OCI-LY3 (cell line): Measurements from ENCODE around the gene MACO1.

ENCODE experiments used
- H2AFZ ChIP-seq: fragments of 200-600, 300-600 bp; shearing (Covaris generic); 2 replicates; pipeline ENCODE4 v1.6.0; 2014; ENCODE audit warnings: antibody characterized with exemption, low read depth, low read length
- H3K27ac ChIP-seq: fragments of 200-600, 300-600 bp; sonication (generic); 2 replicates; pipeline ENCODE4 v1.5.1; 2014; ENCODE audit warnings: mild to moderate bottlenecking, low read length, moderate library complexity, mixed read lengths
- H3K27me3 ChIP-seq: fragments of 200-600, 300-600 bp; sonication (generic); 2 replicates; pipeline ENCODE4 v1.6.1; 2014; ENCODE audit warnings: low read depth, low read length, mixed read lengths
- H3K36me3 ChIP-seq: fragments of 200-600, 300-600 bp; sonication (generic); replicated peaks from 2 replicates; pipeline ENCODE3; 2014; ENCODE audit warnings: low read depth, low read length, mixed read lengths
- H3K4me1 ChIP-seq: fragments of 300-600, 200-600 bp; sonication (generic); 2 replicates; pipeline ENCODE4 v1.6.1; 2014; ENCODE audit warnings: low read length, mixed read lengths
- H3K4me2 ChIP-seq: fragments of 200-600, 300-600 bp; sonication (generic); 2 replicates; pipeline ENCODE4 v1.6.1; 2014; ENCODE audit warnings: low read length, mixed read lengths
- H3K4me3 ChIP-seq: fragments of 300-600, 200-600 bp; sonication (generic); 2 replicates; pipeline ENCODE4 v1.5.1; 2014; ENCODE audit warnings: antibody characterized with exemption, mild to moderate bottlenecking, low read length, moderate library complexity
- H3K79me2 ChIP-seq: fragments of 300-600, 200-600 bp; shearing (Covaris generic); 2 replicates; pipeline ENCODE4 v1.6.1; 2014; ENCODE audit warnings: mild to moderate bottlenecking, low read length, mixed read lengths
- H3K9ac ChIP-seq: fragments of 300-600, 200-600 bp; shearing (Covaris generic); 2 replicates; pipeline ENCODE4 v1.6.0; 2014; ENCODE audit warnings: mild to moderate bottlenecking, low read length, moderate library complexity
- H3K9me3 ChIP-seq: fragments of 200-600, 300-600 bp; shearing (Covaris generic); 2 replicates; pipeline ENCODE4 v1.6.1; 2014; ENCODE audit warnings: low read length, mixed read lengths; ENCODE audit not compliant: insufficient read depth
- H4K20me1 ChIP-seq: fragments of 200-600, 300-600 bp; sonication (generic); 2 replicates; pipeline ENCODE4 v1.6.1; 2016; ENCODE audit warnings: low read length, mixed read lengths; ENCODE audit not compliant: insufficient read depth
- EZH2phosphoT487 ChIP-seq: fragments of 200-600 bp; shearing (Covaris generic); IDR thresholded peaks from 2 replicates; pipeline ENCODE4 v1.6.1; 2018; ENCODE audit warnings: antibody characterized with exemption, mixed run types, low read depth
- TF ChIP-seq, protein P1 (sequence below): fragments of 200-600, 300-600 bp; sonication (generic); IDR thresholded peaks from 2 replicates; pipeline ENCODE4 v1.5.1; 2014; ENCODE audit warnings: antibody characterized with exemption, low read length, low read depth

The MACO1 gene

DNA sequence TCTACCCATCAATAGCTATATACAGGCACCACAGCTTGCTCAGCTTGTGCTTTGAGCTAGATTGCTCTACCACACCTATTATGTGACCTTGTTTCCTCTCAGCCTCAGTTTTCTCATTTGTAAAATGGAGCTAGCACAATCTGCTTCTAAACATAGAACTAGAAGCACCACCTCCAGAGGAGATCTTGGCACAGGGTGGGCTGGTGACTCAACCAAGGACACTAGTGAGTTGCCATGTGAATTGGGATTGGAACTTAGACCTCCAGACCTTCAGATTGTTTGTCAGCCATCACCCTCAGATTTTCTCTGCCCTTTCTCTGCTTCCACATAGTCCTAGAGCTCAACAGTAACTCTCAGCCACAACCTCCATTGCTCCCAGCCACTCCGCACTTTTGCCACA is 3.0 kb upstream of the MACO1 start:
- H4K20me1 ChIP-seq = no peaks in the 10 kb centered on the region
- H3K79me2 ChIP-seq = peaks cover 25% of the 10 kb centered on the region
- H3K4me2 ChIP-seq = no peak overlapping the region
- no peaks in the 10 kb centered on the region for H3K27me3 ChIP-seq
- no peak overlapping the region for H3K4me3 ChIP-seq
- H3K4me1 ChIP-seq = peaks cover 17% of the 10 kb centered on the region
- no peaks in the 10 kb centered on the region for H3K9me3 ChIP-seq
- no peak overlapping the region for H3K9ac ChIP-seq
- no peak overlapping the region for H2AFZ ChIP-seq
- no peak overlapping the region for H3K27ac ChIP-seq
- peaks cover 7% of the 10 kb centered on the region for H3K36me3 ChIP-seq
- TF ChIP-seq, protein P1, sequence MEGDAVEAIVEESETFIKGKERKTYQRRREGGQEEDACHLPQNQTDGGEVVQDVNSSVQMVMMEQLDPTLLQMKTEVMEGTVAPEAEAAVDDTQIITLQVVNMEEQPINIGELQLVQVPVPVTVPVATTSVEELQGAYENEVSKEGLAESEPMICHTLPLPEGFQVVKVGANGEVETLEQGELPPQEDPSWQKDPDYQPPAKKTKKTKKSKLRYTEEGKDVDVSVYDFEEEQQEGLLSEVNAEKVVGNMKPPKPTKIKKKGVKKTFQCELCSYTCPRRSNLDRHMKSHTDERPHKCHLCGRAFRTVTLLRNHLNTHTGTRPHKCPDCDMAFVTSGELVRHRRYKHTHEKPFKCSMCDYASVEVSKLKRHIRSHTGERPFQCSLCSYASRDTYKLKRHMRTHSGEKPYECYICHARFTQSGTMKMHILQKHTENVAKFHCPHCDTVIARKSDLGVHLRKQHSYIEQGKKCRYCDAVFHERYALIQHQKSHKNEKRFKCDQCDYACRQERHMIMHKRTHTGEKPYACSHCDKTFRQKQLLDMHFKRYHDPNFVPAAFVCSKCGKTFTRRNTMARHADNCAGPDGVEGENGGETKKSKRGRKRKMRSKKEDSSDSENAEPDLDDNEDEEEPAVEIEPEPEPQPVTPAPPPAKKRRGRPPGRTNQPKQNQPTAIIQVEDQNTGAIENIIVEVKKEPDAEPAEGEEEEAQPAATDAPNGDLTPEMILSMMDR = no peak
- no peak for TF ChIP-seq EZH2phosphoT487

DNA sequence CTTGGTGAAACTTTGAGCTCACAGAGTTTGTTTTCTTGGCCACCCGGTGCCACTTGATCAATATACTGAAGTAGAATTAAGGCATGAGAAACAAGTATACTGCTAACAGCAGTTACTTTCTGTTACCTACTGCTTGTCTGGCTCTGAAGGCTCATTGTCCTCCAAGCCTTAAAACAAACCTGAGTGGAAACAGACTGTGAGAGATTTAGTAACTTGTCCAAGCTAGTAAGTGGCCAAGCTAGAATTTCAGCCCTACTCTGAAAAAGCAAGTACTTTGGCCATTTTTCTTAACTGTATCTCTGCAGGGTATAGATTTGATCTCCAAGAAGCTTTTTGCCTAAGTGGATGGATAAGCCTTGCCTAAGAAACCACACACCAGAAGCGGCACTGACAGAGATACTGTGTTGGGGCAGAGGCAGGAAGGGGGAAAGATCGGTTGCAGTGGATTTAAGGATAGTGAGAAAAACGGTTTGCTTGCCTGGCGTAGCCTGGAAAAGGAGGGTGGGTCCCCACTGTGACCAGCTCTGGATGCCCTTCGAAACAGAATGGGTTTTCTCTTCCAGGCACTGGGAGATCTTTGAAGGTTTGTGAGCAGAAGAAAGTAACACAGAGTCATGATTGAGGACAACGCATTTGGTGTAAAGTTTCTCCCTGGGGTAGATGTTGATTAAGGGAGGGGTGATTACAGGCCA is 2.1 kb upstream of the MACO1 start:
- no peak overlapping the region for H3K9ac ChIP-seq
- H3K4me3 ChIP-seq = no peak overlapping the region
- H3K9me3 ChIP-seq = no peaks in the 10 kb centered on the region
- no peak overlapping the region for H3K27ac ChIP-seq
- TF ChIP-seq EZH2phosphoT487 = no peak
- TF ChIP-seq, protein P1 = no peak
- H4K20me1 ChIP-seq = no peaks in the 10 kb centered on the region
- H3K4me2 ChIP-seq = no peak overlapping the region
- no peaks in the 10 kb centered on the region for H3K27me3 ChIP-seq
- peaks cover 22% of the 10 kb centered on the region for H3K4me1 ChIP-seq
- H3K36me3 ChIP-seq = peaks cover 9% of the 10 kb centered on the region
- H3K79me2 ChIP-seq = peaks cover 34% of the 10 kb centered on the region
- no peak overlapping the region for H2AFZ ChIP-seq

DNA sequence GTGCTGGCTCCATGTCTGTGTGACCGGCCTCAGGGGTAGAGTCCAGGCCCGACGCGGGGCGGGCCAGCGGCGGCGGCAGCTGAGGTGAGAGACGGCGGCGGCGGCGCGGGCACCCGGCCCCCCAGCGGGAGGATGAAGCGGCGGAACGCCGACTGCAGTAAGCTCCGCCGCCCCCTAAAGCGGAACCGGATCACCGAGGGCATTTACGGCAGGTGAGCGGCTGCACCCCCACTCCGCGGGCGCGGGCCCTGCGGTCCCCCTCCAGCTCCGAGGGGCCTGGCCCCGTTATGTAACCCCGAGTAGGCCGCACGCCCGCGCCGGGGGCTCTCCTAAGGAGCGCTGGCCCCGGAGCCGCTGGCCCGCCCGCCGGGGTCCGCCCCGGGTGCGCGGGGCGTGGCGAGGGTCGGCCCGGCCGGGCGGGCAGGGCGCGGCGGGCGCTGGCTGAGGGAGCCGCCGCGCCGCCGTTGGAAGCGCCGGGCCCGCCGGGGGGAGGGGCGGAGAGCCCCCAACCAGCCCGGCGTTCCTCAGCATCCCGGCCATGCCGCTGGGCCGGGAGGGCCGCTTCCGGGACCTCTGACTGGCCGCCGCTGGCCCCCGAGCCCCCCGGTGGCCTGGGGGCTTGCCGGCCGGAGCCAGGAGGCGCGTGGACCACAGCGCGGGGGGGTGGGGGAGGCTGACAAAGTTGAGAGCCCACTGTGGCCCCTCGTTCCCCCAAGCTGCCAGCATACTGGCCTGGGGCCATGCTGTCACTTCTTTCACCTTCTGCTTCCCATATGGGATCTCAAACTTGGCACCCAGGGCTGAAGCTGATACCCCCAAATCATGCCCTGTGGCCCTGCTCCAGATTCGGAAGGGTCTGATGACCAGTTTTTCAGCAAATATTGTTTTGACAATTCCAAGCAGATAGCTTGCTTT is 527 bp downstream of the MACO1 start:
- Histone ChIP-seq H2AFZ (no peak overlapping the region), H3K4me1 (peaks cover 37% of the 10 kb centered on the region), H3K4me3 (peak overlapping the region; percentile 97), H3K4me2 (peak overlapping the region; percentile 94), H3K79me2 (peaks cover 60% of the 10 kb centered on the region), H3K27ac (peak overlapping the region; percentile 95), H3K9me3 (no peaks in the 10 kb centered on the region), H3K9ac (peak overlapping the region; percentile 91), H3K36me3 (peaks cover 13% of the 10 kb centered on the region), H3K27me3 (no peaks in the 10 kb centered on the region), H4K20me1 (peaks cover 2% of the 10 kb centered on the region; the same call in 1 of the 2 replicates)
- TF ChIP-seq, protein P1 = no peak
- no peak for TF ChIP-seq EZH2phosphoT487
